HG03558 (cell line): ENCODE results near the gene AUTS2.

Source experiments
- ATAC-seq: cut with Tn5 transposase; IDR thresholded peaks from one replicate; pipeline ENCODE4 v1.9.1; 2021; ENCODE audit warnings: moderate number of reproducible peaks; ENCODE audit not compliant: unreplicated experiment; ENCODE audit errors: extremely low read depth

The AUTS2 gene

DNA sequence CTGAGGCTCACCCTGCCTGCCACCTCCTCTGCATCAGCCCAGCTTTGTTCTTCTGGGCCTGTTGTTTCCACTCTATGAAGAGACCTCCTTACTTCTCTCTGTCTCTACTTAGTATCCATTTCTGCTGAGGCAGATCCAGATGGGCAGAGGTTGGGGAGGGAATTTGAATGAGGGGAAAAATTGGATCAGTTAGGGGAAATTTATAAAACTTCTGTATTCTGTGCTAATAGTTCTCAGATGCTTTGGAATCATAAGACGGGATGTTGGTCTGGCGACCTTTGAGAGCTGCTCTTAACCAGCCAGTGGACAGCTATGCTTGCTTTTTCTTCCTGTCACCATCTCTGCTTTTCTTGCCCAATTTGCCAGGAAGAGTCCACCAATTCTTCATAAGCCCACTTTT is 55.5 kb downstream of the AUTS2 start:
- no peak for ATAC-seq

DNA sequence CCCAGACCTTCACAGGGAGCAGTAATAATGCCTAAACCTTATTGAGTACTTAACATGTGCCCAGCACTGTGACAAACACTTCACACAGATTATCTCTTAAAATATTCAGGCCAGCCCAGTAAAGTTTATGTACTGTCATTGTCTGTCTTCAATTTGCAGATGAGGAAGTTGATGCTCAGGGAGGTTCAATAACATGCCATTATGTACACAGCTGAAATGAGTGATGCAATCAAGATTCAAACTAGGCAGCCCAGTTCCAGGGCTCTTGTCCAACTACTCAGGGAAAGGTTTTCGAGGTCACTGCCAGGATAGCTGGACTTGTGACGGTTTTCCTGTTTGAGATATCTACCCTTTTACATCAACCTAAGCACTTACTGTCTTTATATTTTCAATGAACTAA is 56.1 kb downstream of the AUTS2 start:
- no peak for ATAC-seq

DNA sequence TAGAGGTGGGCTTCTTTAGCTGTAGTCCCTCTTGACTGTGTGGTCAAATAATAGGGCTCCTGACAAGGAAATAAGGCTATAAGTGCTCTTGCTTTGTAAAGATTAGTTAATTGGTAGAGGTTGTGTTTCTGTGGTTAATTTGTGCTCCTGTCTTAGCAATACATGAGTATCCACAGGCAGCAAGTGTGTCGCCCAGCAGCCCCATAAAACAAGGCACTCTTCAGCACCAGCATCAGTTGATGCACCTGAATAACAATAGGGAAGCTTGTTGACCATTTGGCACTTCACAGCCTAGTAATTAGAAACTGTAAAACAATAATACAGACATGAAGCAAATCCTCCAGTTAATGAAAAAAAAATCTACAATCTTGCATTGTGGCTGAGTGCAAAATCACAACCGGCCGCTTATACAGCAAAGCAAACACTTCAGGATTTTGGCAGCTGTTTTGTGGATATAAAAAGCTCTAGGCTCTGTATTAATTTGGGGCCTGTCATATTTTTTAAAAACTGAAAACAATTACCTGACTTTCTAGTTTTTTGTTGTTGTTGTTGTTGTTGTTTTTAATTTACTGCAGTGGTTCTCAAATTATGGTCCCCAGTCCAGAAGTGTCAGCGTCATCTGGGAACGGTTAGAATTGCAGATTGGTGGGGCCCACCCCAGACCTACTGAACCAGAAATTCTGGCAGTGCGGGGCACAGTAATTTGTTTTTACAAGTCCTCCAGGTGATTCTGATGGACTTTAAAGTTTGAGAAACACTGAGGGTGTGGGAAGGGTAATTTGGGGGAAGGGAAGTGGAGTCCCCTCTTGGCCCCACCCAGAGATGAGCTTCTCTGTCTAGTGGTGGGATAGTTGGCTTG is 56.8 kb downstream of the AUTS2 start:
- no peak for ATAC-seq

DNA sequence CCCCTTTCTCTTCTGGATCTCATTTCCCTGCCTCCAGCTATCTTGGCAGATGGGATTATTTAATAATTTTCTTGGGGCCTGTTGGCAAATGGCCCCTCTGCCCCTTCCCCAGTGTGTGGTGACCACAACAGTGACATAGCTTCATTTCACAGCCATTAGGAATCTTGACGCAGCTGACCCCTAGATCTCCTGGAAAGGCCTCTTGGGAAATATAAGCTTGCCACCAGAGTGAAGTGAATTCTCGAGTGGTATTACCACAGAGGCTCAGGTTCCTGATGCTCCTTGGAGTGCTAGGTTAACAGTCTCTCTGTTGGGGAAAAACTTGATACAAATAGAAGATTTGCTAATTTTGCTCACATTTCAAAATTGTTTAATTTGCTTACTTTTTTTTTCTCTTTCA is 57.8 kb downstream of the AUTS2 start:
- no peak for ATAC-seq

DNA sequence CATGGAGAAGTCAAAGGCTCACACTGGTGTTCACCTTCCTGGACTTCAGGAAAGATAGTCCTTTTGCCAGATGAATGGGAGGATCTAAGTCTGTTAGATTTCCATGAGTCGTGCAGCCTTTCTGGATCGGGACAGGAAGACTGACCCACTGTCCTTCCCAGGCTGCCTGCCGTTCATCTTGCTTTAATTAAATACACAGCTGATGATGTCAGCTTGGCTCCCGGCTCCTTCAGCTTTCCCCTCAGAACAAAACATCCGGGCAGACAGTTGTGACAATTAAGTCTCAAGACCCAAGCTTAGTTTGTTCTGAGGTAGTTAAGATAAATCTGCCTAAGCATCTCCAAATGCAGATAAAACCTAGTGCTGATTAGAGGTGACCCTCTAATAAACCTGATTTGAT is 58.6 kb downstream of the AUTS2 start:
- ATAC-seq = no peak

DNA sequence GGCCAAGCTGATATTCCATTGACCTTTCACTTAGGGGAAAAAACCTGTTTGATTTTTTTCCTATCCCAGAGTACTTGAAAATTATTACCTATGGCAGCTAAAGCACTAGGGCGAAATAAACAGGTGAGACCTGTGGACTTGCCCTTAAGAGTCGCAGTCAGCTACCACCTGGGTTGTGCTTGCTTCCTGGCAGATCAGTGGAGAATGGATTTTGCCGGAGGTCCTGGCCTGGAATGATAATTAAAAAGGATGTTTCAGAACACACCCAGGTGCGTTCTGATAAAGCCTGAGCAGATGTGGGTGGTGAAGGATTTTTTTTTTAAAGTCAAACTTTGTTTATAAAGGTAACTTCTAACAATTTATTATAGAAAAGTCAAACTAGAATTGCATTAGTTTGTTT is 59.1 kb downstream of the AUTS2 start:
- no peak for ATAC-seq

DNA sequence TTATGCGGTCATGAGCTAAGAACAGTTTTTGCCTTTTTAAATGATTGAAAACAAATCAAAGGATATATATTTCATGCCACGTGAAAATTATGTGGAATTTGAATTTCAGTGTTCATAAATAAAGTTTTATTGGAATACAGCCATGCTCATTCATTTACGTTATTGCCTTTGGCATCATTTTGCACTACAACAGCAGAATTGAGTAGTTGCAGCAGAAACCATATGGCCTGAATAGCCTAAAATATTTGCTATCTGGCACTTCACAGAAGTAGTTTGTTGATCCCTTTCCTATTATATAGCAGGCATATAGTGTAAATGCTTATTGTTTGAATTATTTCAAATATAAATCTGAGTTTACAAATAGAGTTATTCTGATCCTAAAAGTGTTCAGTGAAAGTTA is 59.7 kb downstream of the AUTS2 start:
- no peak for ATAC-seq

DNA sequence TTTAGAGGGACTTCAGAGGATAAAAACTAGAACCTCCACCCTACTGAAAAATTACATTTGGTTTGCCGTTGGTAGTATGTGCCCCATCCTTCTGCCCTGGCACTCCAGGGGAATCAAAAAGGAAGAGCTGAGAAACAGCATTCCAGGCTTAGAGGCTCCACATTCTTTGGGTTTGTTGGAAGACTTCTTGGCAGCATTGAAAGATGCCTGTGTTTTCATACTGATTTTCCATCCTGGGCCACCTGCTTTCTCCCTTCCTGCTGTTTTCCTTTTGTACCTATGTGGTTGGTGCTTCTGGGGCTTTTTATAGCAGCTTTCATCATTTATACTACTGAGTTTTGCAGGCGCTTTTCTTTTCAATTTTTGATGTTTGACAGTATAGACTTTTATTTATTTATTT is 61.7 kb downstream of the AUTS2 start:
- no peak for ATAC-seq

DNA sequence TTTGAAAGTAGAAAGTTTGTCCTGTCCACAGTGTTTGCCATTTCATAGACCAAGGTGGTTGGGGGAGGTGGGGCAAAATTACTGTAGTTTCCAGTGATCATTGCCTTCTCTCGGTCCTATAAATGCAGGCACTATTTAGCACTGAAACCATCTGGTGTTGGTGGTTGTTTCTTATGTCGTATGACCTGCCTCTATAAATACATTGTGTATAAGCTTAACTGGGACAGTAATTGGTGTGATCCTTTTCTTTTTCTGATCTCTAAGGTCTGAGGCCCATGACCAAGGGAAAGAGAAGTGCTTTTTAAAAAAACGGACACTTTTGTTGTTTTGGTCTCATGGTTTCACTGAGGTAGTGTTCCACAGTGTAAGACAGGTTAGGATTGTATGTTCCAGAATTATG is 63.1 kb downstream of the AUTS2 start:
- no peak for ATAC-seq

DNA sequence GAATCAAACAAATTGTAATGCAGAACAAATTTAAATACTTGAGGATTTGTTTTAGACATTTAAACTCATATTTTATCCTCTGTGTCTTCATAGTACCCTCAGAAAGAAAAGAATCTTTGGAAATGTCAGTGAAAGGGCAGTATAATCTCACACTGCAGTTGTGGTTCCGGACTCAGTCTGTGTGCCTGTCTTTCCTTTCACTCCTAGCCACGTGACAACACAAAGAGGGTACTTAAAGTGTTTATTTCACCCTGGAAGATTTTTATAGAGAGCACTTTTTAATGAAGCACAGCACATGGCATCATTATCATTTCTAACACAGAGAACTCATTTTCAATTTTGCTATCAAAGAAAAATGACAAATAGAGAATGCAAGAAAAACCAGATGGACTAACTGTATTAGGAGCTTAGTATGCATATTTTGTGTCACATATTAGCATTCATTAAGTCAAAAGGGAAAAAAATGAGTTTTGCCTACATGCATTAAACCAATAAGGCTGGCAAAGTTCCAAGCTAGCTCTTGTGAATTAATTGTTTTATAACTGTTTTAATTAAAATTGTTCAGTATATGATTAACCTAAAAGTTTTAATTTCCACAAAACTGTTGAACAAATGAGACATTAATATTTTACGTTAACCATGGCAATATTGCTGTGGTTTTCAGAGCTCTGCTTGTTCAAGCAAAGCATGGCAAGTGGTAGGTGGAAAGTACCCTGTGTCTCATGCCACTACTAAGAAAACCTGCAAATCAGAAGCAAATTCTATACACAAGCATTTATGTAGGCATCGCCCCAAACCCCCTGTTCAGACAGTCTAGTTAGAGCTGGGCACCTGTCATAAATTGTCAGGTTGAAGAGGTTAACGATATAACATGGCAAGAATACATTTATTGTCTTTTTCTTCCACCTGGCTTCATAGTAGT is 65.9 kb downstream of the AUTS2 start:
- no peak for ATAC-seq

DNA sequence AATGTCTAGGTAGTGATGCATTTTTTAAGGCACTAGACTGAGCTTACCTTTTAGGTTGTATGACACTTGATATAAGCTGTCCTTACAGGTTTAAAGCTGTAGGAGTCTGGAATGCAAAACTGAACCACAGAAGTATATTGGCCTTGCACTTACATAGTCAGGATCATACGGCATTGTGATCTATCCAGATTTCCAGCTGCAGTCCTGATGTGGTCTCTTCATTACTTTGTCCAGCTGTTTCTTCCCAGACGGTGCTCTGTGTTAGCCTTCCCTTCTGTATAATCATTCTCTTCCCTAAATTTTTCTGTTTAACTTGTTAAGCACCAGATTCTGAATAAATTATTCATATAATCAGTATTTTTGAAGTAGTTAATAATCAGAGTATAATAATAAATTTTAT is 67.1 kb downstream of the AUTS2 start:
- ATAC-seq = no peak

DNA sequence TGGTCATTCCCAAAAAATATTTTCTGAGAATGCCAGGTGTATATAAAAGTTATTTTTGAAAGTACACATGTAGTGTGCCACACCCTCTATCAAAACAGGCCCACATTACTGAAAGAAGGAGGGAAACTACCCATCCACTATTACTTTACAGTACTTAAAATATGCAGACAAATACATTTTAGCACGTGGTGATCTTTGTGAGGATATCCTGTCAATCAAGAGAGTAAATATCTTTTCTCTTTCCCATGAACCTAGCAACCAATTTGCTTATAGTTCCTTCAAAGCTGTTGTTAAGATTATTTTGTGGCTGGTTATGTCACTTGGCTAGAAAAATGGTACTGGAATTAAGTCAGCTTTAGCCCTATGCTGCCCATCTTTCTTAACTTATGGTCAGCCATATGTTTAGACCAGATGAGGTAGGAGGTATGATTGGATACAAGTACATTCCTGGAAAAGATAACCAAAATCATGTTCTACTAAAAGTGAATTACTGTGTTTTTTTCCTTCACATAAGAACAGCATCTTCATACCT is 70.1 kb downstream of the AUTS2 start:
- ATAC-seq = no peak

DNA sequence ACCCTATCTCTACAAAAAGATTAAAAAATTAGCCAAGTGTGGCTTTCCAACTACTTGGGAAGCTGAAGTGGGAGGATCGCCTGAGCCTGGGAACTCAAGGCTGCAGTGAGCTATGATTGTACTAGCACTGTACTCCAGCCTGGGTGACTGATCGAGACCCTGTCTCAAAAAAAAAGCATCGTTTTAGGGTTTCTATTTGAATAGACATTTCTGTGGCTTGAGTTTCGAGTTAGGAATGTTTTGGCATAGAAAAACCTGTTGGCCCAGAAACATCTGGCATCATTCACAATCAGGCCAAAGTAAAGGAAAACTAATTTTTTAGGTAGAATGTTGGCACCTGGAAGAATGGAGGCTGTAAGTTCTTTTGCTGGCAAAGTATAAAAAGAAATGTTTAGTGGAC is 72.4 kb downstream of the AUTS2 start:
- ATAC-seq = no peak

DNA sequence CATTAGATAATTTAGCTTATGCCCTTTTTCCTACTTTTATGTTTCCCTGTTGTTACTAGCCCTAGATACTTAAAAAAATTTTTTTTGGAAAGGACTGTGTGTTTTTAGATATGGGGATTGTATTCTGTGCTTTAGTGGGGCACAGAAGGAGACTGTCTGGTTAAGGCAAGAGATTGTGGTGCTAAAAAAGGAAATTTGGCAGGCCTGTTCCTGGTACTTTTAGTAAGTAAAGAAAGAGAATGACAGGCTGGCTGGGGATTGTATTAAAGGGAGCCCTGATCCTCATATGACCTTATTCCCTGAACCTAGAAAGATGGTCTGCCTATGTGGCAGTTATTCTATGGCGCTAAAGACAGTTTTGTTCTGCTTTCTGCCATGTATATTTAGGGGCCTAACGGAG is 74.8 kb downstream of the AUTS2 start:
- no peak for ATAC-seq

DNA sequence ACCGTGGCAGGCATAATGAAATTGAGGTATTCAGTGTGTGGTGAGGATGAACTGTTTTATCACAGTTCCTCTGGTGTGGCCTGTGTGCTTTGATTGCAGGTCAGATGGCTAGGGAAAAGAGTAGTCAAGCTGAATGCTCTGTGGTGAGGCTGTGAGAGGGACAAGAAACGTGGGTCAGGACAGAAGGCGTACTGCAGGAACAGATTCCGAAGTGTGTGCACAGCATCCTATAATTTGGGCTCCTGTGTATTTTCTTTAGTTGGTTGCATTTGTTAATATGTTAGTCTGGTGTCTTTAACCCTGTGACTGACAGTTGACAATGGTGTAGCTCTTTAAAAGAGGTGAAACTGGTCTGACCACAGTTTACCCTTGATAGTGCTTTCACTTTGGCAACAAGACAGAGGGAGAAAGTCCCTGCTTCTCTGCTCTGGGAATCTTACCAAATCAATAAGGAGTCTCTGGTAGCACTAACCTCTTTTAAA is 76.5 kb downstream of the AUTS2 start:
- peak; percentile 51 for ATAC-seq

DNA sequence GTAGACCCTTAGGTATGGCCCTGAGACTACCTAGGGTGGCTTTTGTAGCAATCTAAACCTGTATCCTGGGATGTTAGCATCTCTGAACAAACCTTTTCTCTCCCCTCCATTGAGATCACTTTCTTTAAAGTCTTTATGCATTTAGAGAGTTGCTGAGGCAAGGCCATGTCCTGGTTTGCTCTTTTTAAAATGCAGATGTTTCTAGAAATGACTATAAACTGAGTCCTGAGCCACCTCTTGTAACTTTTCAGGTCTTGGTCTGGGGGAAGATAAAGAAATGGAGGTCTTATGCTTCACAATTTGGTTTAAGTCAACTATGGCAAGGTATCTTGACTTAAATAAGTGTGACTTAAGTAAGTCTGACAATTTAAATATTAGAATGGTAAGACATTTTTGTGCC is 78.0 kb downstream of the AUTS2 start:
- ATAC-seq = no peak

DNA sequence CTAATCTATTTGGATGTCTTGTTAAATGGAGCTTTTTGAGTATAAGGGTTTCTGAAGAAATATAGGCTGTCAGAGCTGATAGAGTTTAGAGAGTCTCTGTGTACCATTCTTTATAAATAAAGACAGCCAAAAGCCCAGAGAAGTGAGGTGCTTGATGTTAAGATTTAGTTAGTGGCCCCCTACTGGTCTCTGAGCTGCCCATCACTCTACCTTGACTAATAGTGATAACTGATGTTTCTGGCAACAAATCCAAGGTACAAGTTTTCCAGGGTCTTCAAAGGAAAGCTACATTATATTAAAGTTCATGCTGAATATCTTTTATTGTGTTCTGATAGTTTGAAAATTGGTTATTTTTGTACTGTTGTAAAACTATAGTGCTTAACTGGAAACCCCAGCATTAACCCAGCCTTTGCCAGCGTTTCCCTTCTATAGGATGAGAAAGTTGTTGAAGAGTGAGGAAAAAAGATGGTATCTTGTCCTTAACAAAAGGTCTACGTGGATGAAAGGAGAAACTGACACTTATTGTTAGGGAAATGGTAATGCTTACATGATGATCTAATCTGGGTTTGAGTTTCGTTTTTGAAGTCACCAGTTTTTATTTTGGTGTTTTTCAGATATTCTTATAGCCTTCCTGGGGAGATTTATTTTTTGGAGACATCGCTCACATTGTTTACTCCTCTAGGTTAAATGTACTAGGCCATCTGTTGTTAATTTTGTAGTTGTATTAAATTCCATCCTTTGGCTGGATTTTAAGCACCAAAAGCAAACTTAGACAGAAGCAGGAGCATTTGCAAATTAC is 79.0 kb downstream of the AUTS2 start:
- no peak for ATAC-seq

DNA sequence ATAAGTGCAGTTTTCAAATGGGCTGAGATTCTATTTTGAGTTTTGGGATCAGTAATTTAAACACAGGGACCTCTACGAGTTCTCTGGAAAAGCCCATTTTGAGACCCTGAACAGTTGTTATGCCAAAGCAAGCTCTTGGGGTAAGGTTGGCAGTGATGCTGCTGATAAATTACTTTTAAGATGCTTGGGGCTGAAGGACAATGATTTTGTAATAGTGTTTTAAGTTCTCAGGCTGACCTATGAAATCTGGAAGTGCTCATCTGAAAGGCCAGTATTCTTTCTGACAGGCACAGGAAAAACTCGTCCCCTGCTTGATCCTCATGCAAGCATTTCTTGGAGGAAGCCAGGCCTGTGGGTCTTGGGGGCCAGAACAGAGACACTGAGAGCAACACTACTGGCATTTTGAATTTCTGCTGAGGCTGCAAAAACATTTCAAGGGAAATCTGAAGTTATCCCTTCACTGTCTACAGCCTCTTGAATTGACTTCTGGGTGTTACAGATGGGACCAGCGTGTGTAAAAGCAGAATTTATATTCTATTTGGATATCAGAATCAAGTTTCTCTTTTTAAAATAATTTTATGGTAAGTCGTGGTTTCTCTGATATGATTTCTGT is 79.7 kb downstream of the AUTS2 start:
- no peak for ATAC-seq

DNA sequence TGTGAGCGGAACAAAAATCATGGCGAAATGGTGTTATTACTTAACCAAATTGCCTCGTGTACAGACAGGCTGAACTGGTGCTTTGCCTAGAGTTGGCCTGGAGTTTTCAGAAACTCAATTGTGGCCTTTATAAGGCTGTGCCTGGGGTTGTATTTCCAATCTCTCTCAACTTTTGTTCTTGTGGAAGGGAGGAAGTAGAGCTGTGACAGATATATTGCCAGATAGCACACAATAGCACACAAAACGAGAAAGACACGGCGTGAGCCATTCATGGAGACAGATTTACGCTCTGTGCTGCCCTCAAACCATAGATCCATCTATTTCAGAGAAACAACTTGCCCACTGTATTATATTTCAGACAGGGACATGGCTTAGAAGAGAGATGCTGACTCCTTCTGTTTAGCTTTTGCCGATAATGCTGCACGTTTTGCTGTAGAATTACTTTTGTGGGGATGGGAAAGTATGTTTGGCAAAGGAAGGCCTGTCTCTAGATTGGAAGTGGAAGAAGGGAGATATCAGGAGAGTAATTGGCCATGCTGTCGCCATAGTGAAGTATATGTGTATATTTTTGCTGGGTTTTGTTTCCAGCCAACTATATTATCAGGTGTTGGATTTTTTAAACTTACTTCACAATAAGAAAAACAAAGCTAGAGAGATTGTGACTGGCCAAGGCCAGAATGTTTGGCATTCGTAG is 80.4 kb downstream of the AUTS2 start:
- no peak for ATAC-seq
